GM10266 (cell line): Measurements from ENCODE around the gene DAPK1.

Experiments used
- DNase-seq: peaks from one replicate; pipeline ENCODE4 v3.0.0; 2012; ENCODE audit errors: extremely low spot score
- TF ChIP-seq, protein P1 (sequence below): IDR thresholded peaks from 2 replicates; pipeline ENCODE4 v1.5.1; 2012; ENCODE audit warnings: mild to moderate bottlenecking, low read depth; ENCODE audit not compliant: control insufficient read depth, insufficient read depth; ENCODE audit errors: missing control alignments

Gene DAPK1

DNA sequence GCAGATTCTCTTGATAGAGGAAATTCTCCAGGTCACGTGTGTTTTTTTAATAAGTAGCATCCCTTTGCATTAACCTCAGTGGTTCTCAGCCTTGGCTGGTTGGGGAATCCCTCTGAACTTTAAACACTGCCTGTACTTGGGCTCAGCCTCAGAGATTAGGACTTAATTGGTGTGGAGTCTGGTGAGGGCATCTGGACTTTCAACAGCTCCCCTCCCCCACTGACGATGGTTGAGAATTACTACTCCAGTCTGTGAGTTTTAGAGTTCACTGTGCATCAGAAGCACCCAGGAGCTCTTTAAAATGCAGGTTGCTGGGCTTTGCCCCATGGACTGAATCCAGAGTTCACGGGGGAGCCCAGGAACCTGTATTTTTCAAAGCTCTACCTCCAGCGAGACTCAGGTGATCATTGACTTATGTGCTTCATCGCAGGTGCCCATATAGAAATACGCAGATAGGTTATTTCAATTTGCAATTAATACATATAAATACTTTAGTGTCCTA is 71.4 kb downstream of the DAPK1 start:
- TF ChIP-seq, protein P1, sequence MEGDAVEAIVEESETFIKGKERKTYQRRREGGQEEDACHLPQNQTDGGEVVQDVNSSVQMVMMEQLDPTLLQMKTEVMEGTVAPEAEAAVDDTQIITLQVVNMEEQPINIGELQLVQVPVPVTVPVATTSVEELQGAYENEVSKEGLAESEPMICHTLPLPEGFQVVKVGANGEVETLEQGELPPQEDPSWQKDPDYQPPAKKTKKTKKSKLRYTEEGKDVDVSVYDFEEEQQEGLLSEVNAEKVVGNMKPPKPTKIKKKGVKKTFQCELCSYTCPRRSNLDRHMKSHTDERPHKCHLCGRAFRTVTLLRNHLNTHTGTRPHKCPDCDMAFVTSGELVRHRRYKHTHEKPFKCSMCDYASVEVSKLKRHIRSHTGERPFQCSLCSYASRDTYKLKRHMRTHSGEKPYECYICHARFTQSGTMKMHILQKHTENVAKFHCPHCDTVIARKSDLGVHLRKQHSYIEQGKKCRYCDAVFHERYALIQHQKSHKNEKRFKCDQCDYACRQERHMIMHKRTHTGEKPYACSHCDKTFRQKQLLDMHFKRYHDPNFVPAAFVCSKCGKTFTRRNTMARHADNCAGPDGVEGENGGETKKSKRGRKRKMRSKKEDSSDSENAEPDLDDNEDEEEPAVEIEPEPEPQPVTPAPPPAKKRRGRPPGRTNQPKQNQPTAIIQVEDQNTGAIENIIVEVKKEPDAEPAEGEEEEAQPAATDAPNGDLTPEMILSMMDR, result no peak
- no peak for DNase-seq

DNA sequence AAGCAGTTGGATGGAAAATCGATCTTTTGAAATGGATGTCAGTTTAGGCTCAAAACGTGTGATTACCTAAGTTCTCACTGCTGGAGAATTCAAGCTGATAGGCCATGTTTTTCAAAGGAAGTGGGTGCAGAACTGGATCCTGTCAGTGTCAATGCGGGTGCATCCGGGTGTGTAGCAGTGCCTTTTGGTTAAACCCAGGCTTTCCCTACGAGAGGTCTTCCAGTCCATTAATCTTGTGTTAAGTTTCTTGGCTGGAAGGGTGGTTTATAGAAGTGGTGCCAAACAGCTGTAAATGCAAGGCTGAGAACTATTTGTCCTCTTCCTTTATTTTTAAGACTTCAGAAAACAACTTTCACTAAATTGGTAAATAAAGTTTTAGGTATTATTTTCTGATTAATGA is 71.9 kb downstream of the DAPK1 start:
- no peak for DNase-seq
- TF ChIP-seq, protein P1, result no peak

DNA sequence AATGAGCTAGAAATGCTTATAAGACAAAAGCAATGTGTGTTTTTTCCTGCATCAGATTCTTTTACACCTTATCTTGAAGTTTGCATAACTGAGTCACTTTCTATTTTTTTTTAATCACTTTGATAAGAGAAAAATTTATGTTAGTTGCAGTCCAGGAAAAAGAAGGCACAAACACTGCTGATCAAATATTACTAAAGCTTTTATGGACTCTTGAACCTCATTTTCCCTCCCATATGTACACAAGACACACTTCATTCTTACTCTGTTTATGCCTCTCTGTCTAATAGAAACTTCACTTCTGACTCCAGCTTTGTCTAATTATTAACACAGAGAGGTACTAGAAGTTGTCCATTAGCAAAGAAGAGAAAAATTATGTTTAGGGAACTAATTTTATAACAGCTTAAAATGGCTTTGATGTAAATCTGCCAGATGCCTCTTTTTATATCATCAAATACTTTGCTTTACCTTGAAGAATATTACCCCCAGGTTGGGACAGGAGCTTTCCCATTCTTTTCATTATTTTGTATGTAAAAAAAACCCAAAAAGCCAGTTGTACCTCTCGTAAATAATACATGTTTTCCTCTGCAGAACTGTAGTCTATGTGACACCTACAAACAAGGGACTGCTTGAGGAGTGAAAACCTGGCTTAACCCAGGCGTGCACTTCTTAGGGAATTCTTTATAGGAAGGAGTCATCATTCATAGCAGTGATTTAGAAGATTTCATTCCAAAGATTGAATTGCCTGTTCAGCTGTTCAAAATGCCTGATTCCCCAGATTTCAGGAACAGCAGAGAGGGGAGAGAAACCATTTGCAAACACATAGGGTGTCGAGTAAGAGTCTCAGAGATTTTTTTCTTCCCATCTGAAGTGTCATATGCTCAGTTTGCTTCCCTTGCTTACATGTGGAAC is 72.6 kb downstream of the DAPK1 start:
- no peak for DNase-seq
- TF ChIP-seq, protein P1, result no peak

DNA sequence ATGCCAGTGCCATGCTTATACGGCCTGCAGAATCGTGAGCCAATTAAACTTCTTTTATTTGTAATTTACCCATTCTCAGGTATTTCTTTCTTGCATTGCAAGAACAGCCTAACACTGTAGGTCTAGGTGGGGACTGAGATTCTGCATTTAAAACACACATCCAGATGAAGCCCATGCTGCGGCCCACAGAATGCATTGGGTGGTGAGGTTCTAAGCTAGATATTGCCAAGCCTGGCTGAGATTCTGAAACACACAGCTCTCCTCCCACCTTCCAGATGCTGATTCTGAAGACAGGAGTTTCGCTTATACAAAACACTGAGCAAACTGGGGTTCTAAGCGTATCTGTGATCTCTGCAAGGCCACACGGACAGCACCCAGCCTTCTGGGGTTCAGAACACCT is 75.1 kb downstream of the DAPK1 start:
- TF ChIP-seq, protein P1, result no peak
- DNase-seq, result no peak

DNA sequence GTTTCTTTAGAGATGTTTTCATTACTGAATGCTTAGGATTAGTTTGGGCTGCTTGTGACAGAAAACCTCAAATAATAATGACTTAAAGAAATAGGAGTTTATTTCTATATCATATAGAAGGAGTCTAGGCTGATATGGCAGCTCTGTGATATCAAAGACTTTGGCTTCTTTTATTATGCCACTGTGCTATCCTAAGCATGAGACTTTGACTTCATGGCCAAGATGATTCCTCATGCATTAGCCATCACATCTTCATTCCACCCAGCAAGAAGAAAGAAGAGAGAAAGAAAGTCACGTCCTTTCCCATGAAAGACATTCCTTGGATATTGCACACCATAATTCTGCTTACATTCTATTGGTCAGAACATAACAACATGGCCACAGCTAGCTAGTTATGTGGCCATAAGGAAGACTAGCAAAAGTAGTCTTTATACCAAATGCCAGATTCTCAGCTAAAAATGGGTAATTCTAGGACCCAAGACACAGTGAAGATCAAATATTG is 76.2 kb downstream of the DAPK1 start:
- TF ChIP-seq, protein P1, result no peak
- no peak for DNase-seq

DNA sequence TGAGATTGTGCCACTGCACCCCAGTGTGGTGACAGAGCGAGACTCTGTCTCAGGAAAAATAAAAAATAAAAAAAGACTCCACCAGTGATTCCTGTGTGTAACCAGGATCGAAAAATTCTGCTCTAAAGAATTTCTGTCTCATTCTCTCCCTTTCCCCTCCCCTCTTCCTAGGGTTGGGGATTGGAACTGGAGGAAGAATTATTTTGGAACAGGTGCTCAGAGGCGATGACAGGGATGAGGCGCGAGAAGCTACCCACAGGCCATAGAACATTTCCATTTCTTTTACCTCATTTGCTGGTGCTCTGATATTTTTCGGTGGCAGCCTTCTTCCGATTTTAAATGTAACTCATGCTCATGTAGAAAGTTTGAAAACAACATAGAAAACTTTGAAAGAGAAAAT is 80.1 kb downstream of the DAPK1 start:
- TF ChIP-seq, protein P1, result no peak
- DNase-seq, result no peak

DNA sequence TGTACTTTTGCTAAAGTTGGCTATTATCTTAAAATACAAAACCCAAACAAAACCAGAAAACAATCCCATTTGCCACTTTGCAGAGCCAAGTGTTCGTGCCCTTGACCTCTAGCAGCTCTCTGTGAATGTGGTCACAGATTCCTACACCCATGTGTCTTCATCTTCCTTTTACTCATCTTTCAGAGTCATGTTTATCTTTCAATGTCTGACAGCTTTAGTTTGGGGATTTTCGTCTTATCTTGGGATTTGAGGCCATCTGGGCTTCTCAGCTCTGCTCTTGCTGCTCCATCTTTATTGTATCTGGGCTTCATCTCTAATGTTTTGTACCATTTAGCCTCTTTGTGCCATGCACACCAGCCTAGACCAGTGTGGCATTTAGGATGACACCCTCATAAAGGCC is 81.0 kb downstream of the DAPK1 start:
- DNase-seq, result no peak
- TF ChIP-seq, protein P1, result no peak
